Measurements from ENCODE around the gene TPCN2. TPM values are rescaled to one million over a fixed set of nuclear protein-coding genes. Genes with fewer than 3 reads are reported as not detected.

TPCN2 gene
- total RNA-seq, 4 donors from 2014 or later = 12.7 to 16.9 (median 14.2) TPM

DNA sequence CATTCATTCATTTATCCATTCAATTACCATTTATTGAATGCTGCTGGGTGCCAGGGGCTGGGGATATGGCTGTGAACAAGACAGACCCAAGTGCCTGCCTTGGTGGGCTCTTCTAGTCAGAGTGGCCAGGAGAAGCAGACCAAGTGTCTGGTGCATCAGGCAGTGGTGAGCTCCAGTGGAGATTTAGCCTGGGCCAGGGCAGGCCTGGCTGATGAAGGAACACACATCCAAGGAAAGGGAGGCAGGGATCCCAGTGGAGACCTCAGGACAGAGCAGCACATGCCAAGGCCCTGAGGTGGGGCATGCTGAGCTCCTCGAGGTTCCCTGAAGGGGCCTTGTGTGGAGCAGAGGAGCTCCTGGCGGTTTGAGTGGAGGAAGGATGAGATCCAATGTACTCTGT lies 60.4 kb downstream of the TPCN2 start:
- no peak for TF ChIP-seq POLR2A (IDR thresholded peaks at IDR 0.05)
- TF ChIP-seq, protein P1, sequence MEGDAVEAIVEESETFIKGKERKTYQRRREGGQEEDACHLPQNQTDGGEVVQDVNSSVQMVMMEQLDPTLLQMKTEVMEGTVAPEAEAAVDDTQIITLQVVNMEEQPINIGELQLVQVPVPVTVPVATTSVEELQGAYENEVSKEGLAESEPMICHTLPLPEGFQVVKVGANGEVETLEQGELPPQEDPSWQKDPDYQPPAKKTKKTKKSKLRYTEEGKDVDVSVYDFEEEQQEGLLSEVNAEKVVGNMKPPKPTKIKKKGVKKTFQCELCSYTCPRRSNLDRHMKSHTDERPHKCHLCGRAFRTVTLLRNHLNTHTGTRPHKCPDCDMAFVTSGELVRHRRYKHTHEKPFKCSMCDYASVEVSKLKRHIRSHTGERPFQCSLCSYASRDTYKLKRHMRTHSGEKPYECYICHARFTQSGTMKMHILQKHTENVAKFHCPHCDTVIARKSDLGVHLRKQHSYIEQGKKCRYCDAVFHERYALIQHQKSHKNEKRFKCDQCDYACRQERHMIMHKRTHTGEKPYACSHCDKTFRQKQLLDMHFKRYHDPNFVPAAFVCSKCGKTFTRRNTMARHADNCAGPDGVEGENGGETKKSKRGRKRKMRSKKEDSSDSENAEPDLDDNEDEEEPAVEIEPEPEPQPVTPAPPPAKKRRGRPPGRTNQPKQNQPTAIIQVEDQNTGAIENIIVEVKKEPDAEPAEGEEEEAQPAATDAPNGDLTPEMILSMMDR (IDR thresholded peaks at IDR 0.05) = no peak
- intact Hi-C loops (cut with DNase I; ENCODE audit: low total_unique reads) = no loop called here
- WGBS, 2 donors = 88 to 95% methylated on average over 2 of the region's 2 CpGs

DNA sequence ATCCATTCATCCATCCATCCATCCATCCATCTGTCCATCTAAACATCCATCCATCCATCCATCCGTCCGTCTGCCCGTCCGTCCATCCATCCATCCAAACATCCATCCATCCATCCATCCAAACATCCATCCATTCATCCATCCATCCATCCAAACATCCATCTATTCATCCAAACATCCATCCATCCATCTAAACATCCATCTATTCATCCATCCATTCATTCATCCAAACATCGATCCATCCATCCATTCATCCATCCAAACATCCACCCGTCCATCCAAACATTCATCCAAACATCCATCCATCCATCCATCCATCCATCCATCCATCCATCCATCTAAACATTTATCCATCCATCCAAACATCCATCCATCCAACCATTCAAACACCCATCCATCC lies 61.7 kb downstream of the TPCN2 start:
- no peak overlapping the region for H3K4me3 ChIP-seq (ENCODE audit: low read depth, poor library complexity, severe bottlenecking)
- 93 to 94% methylated on average over 6 of the region's 6 CpGs for WGBS, 2 donors
- DNase-seq (ENCODE audit: low spot score in 2 of 2) = no peak
- intact Hi-C loops (cut with DNase I; ENCODE audit: low total_unique reads) = no loop called here
- TF ChIP-seq POLR2A (IDR thresholded peaks at IDR 0.05) = no peak
- TF ChIP-seq, protein P1 (IDR thresholded peaks at IDR 0.05) = no peak

More for the DNA sequence above, 60.4 kb downstream of the TPCN2 start:
- H3K4me3 ChIP-seq (ENCODE audit: low read depth, poor library complexity, severe bottlenecking) = no peak overlapping the region
- DNase-seq (ENCODE audit: low spot score in 2 of 2) = no peak

DNA sequence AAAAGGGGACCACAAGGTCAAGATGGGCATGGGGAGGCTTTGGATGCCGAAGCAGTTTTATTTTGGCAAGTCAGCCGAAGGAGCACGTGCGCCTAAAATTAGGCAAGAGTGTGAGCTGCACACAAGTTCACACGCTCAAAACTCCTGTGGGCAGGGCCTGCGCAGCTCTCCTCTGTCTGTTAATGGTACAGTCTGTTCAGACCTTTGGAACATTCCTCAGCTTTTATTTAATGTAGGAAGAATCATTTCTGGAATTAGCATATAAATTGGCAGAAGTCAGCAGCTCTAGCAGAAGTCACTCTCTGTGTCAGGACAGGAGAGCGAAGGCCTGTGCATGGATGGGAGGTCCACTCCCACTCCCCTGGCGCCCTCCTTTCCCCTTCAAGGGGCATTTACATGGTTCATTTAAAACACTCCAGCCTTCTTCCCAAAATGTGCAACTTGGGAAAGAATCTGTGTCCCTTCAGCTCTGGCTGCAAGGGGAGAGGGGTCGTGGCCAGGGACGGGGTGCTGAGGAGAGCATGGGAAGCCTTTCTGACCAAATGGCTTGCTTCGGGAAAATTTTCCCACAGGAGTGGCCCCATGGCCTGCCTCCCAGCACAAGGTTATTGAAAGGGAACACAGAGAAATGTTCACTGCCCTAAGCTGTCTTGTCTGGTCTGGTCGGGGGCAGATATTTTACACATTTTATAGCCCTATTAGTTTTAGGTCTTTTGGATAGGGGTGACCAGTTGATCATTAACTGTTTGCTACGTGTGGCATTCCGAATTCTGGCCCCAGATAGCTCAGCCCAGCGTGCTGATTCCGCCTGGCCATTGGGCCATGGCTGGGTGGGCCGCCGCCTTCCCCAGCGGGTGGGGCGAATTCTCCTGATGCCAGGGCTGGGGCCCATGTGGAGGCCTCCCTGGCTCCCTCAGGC lies 63.2 kb downstream of the TPCN2 start:
- no peak overlapping the region for H3K4me3 ChIP-seq (ENCODE audit: low read depth, poor library complexity, severe bottlenecking)
- TF ChIP-seq POLR2A (IDR thresholded peaks at IDR 0.05) = no peak
- TF ChIP-seq, protein P1 (IDR thresholded peaks at IDR 0.05) = no peak
- DNase-seq (ENCODE audit: low spot score in 2 of 2) = no peak
- WGBS, 2 donors = 85 to 88% methylated on average over 20 of the region's 20 CpGs
- intact Hi-C loops (cut with DNase I; ENCODE audit: low total_unique reads) = no loop called here

DNA sequence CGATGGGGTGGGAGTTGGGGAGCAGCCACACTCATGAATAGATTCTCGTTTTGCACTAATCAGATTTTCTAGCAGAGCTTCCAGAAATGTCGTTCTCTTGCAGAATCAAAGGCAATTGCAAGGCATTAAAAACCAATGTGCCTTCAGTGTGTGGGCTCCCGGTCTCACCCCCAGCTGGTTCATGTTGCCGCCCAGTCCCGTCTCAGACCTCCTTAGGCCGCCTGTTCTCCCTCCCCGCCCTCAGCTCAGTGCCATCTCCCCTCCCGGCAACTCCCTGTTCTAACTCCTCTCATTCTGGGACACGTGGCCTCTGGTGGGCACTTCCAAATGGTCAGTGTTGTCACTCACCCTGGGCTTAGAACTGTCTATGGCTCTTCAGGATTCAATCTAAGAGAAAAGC lies 64.5 kb downstream of the TPCN2 start:
- intact Hi-C loops (cut with DNase I; ENCODE audit: low total_unique reads) = no loop called here
- WGBS, 2 donors = 74 to 79% methylated on average over 10 of the region's 10 CpGs
- TF ChIP-seq, protein P1 (IDR thresholded peaks at IDR 0.05) = no peak
- TF ChIP-seq POLR2A (IDR thresholded peaks at IDR 0.05) = no peak
- no peak for DNase-seq (ENCODE audit: low spot score in 2 of 2)
- H3K4me3 ChIP-seq (ENCODE audit: low read depth, poor library complexity, severe bottlenecking) = no peak overlapping the region

DNA sequence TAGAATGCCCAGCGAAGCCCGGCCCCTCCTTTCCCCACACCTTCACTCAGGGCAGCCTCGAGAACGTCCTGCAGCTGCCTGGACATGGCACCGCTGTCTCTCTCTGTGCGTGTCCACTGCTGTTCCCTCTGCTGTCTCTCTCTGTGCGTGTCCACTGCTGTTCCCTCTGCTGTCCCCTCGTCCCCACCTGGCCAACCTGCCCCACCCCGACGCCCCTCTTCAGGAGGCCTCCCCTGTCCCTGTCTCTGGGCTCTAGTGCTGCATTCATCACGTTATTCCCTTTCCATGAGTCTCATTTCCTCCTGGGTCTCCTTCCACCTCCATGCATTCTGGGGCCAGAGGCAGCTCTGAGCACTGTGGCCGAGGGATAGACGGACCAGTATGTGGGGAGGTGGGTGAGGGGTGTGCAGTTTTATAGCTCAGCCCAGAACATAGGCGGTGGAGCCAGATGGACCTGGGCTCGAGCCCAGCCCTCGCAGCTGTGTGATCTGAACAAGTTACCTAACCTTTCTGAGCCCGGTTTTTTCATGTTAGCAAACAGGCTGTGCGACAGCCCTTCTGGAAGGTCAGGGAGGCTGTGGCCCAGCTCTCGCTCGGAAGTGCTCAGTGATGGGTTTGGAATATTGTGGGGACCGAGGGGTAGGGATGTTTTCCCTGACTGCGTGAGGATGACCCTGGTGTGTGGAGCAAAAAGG lies 65.1 kb downstream of the TPCN2 start:
- no peak for TF ChIP-seq POLR2A (IDR thresholded peaks at IDR 0.05)
- TF ChIP-seq, protein P1 (IDR thresholded peaks at IDR 0.05) = no peak
- 82 to 85% methylated on average over 22 of the region's 22 CpGs for WGBS, 2 donors
- DNase-seq (ENCODE audit: low spot score in 2 of 2) = no peak
- intact Hi-C loops (cut with DNase I; ENCODE audit: low total_unique reads) = no loop called here
- H3K4me3 ChIP-seq (ENCODE audit: low read depth, poor library complexity, severe bottlenecking) = no peak overlapping the region
